Smooth muscle cell (in vitro differentiated cells): ENCODE data around the gene CTSA. TPM values are rescaled to one million over a fixed set of nuclear protein-coding genes. Genes with fewer than 3 reads are reported as not detected.

Experiments
- DNase-seq: peaks from one replicate; lab custom pipeline; 2025; ENCODE audit not compliant: unreplicated experiment; lab: John Stamatoyannopoulos, UW
- H2AFZ ChIP-seq: fragments of 200-600 bp; sonication (generic); 2 replicates; pipeline ENCODE4 v1.6.0; 2016; ENCODE audit warnings: antibody characterized with exemption, low read depth, mild to moderate bottlenecking
- H3F3A ChIP-seq: fragments of 200-600 bp; sonication (generic); 2 replicates; pipeline ENCODE4 v1.6.0; 2017; ENCODE audit warnings: antibody characterized with exemption, low read depth
- H3K27ac ChIP-seq: fragments of 200-600 bp; sonication (generic); 2 replicates; pipeline ENCODE4 v1.5.1; 2016; ENCODE audit warnings: low read depth, mild to moderate bottlenecking
- H3K27me3 ChIP-seq: fragments of 200-600 bp; sonication (generic); 2 replicates; pipeline ENCODE4 v1.6.1; 2016; ENCODE audit warnings: low read depth, mild to moderate bottlenecking
- H3K36me3 ChIP-seq: fragments of 200-600 bp; sonication (generic); 2 replicates; pipeline ENCODE4 v1.5.1; 2016; ENCODE audit warnings: low read depth
- H3K4me1 ChIP-seq: fragments of 200-600 bp; sonication (generic); 2 replicates; pipeline ENCODE4 v1.5.1; 2016; ENCODE audit warnings: low read depth
- H3K4me2 ChIP-seq: fragments of 200-600 bp; sonication (generic); 2 replicates; pipeline ENCODE4 v1.6.0; 2016; ENCODE audit warnings: mild to moderate bottlenecking
- H3K4me3 ChIP-seq: fragments of 200-600 bp; sonication (generic); 2 replicates; pipeline ENCODE4 v1.5.1; 2016; ENCODE audit warnings: mild to moderate bottlenecking
- H3K79me2 ChIP-seq: fragments of 200-600 bp; sonication (generic); 2 replicates; pipeline ENCODE4 v1.6.0; 2016; ENCODE audit warnings: low read depth, mild to moderate bottlenecking
- H3K9ac ChIP-seq: fragments of 200-600 bp; sonication (generic); 2 replicates; pipeline ENCODE4 v1.6.0; 2016; ENCODE audit warnings: low read depth
- H3K9me3 ChIP-seq: fragments of 200-600 bp; sonication (generic); replicated peaks from 2 replicates; pipeline ENCODE4 v1.5.1; 2016; ENCODE audit warnings: low read depth
- H4K20me1 ChIP-seq: fragments of 200-600 bp; sonication (generic); 2 replicates; pipeline ENCODE4 v1.6.0; 2016; ENCODE audit warnings: low read depth
- CTCF ChIP-seq: fragments of 200-600 bp; sonication (generic); IDR thresholded peaks from 2 replicates; pipeline ENCODE4 v1.5.1; 2017; ENCODE audit warnings: borderline replicate concordance, mild to moderate bottlenecking, antibody characterized with exemption; ENCODE audit not compliant: insufficient read depth, poor library complexity, severe bottlenecking
- WGBS: methylation state at CpG from one replicate; pipeline ENCODE4 v1.1.7; 2016; ENCODE audit warnings: low lambda C conversion rate; 5-methylcytosine and 5-hydroxymethylcytosine counted together
- polyA plus RNA-seq: library from polyadenylated mRNA; unstranded; fragments of >200 nt; fragmentation: Nextera tagmentation; extraction: Ambion mirVana; gene quantifications from 2 replicates; pipeline ENCODE4 v1.2.1, GENCODE V29; 2016
- total RNA-seq: library from RNA; depleted of rRNA; stranded (reverse); fragments of >200 nt; gene quantifications from 2 replicates; pipeline ENCODE4 v1.2.3, GENCODE V29; 2014

CTSA gene
- total and polyA plus RNA-seq, 2 experiments from 2014 or later = 74.8 to 132 TPM

- TF ChIP-seq CTCF = no peak
- no peak overlapping the region for H3K4me2 ChIP-seq
- H3F3A ChIP-seq = no peaks in the 10 kb centered on the region
- no peaks in the 10 kb centered on the region for H3K27me3 ChIP-seq
- no peaks in the 10 kb centered on the region for H3K9me3 ChIP-seq
- no peak overlapping the region for H2AFZ ChIP-seq
- no peak overlapping the region for H3K9ac ChIP-seq
- H3K79me2 ChIP-seq = no peaks in the 10 kb centered on the region
- no peaks in the 10 kb centered on the region for H3K36me3 ChIP-seq
- DNase-seq = no peak
- H3K4me1 ChIP-seq = no peaks in the 10 kb centered on the region
- H3K27ac ChIP-seq = no peak overlapping the region
- no peaks in the 10 kb centered on the region for H4K20me1 ChIP-seq
- no peak overlapping the region for H3K4me3 ChIP-seq
- WGBS = 96% methylated on average over 5 of the region's 5 CpGs
Observed at GRCh38 chr20:45866454-45866853, 24.7 kb upstream of the CTSA start.

GRCh38 chr20:45867136-45867818, 23.9 kb upstream of the CTSA start:
- H3K79me2 ChIP-seq = no peaks in the 10 kb centered on the region
- H3K36me3 ChIP-seq = no peaks in the 10 kb centered on the region
- no peaks in the 10 kb centered on the region for H3K9me3 ChIP-seq
- H3K27me3 ChIP-seq = no peaks in the 10 kb centered on the region
- H3K4me3 ChIP-seq = no peak overlapping the region
- WGBS = 93% methylated on average over 6 of the region's 6 CpGs
- H3K4me2 ChIP-seq = peak overlapping the region; percentile 12
- H3K4me1 ChIP-seq = no peaks in the 10 kb centered on the region
- no peaks in the 10 kb centered on the region for H3F3A ChIP-seq
- no peak for DNase-seq
- H3K9ac ChIP-seq = peak overlapping the region; percentile 74
- no peaks in the 10 kb centered on the region for H4K20me1 ChIP-seq
- no peak for TF ChIP-seq CTCF
- H3K27ac ChIP-seq = peak overlapping the region; percentile 91
- H2AFZ ChIP-seq = no peak overlapping the region

- Histone ChIP-seq H3K9ac (peak overlapping the region; percentile 74), H3K27ac (peak overlapping the region; percentile 91)
Observed at GRCh38 chr20:45867819-45868176, 23.3 kb upstream of the CTSA start.

More at GRCh38 chr20:45867819-45868176, 23.3 kb upstream of the CTSA start:
- no peak for DNase-seq
- no peak overlapping the region for H3K4me3 ChIP-seq
- H3K4me1 ChIP-seq = no peaks in the 10 kb centered on the region
- H3F3A ChIP-seq = no peaks in the 10 kb centered on the region
- no peaks in the 10 kb centered on the region for H3K27me3 ChIP-seq
- H3K9me3 ChIP-seq = no peaks in the 10 kb centered on the region
- TF ChIP-seq CTCF = no peak
- no peaks in the 10 kb centered on the region for H4K20me1 ChIP-seq
- no peaks in the 10 kb centered on the region for H3K36me3 ChIP-seq
- H2AFZ ChIP-seq = no peak overlapping the region
- no peaks in the 10 kb centered on the region for H3K79me2 ChIP-seq
- H3K4me2 ChIP-seq = peak overlapping the region; percentile 12
